Panc1 (cell line): ENCODE measurements around the gene IFNA1. TPM values are rescaled to one million over a fixed set of nuclear protein-coding genes. Genes with fewer than 3 reads are reported as not detected.

Experiments
- ATAC-seq: fragments of 200-7000 bp; cut with Tn5 transposase; 2 replicates; pipeline ENCODE4 v1.9.1; 2020; ENCODE audit warnings: mild to moderate bottlenecking, moderate library complexity
- BruUV-seq: library from RNA; stranded (reverse); fragments of 400-500 nt; replicated peaks from 2 replicates; lab custom pipeline; 2021; lab: Mats Ljungman, UMichigan
- CTCF ChIA-PET: fragments of 300-600 bp; sonication (Branson Sonifier 250); formaldehyde crosslinking; loops from one replicate; lab custom pipeline; 2022; ENCODE audit warnings: antibody characterized with exemption; lab: Charles Lee
- POLR2A ChIA-PET: fragments of 300-600 bp; sonication (Branson Sonifier 250); formaldehyde crosslinking; loops from one replicate; lab custom pipeline; 2022; ENCODE audit warnings: antibody characterized with exemption; lab: Charles Lee
- DNase-seq: peaks from one replicate; pipeline ENCODE4 v3.0.0-alpha.2; 2010; ENCODE audit warnings: low read depth, low spot score
- H3K27ac ChIP-seq: 2 replicates; pipeline ENCODE4 v1.5.1; 2011; ENCODE audit warnings: mild to moderate bottlenecking, low read length, inconsistent platforms
- H3K27me3 ChIP-seq: fragments of 200-500 bp; sonication (Bioruptor generic); 2 replicates; pipeline ENCODE4 v1.6.0; 2014; ENCODE audit warnings: low read length, inconsistent platforms; ENCODE audit not compliant: control insufficient read depth, insufficient read depth
- H3K36me3 ChIP-seq: fragments of 200-500 bp; sonication (Bioruptor generic); 2 replicates; pipeline ENCODE4 v1.5.1; 2014; ENCODE audit warnings: inconsistent platforms, mild to moderate bottlenecking, low read length, moderate library complexity; ENCODE audit not compliant: control insufficient read depth, insufficient read depth
- H3K4me1 ChIP-seq: 2 replicates; pipeline ENCODE4 v1.5.1; 2011; ENCODE audit warnings: inconsistent platforms, mild to moderate bottlenecking, low read length, moderate library complexity; ENCODE audit not compliant: control insufficient read depth, insufficient read depth
- H3K4me3 ChIP-seq, 2 experiments: 2 replicates each; pipeline ENCODE4 v1.5.1; 2011 to 2012; ENCODE audit warnings: low read depth in 2 of 2, low read length in 2 of 2, mild to moderate bottlenecking in 2 of 2, inconsistent platforms in 1 of 2, moderate library complexity in 1 of 2
- H3K9me3 ChIP-seq: fragments of 200-500 bp; sonication (Bioruptor generic); 2 replicates; pipeline ENCODE4 v1.5.1; 2014; ENCODE audit warnings: low read depth, mild to moderate bottlenecking, inconsistent platforms, low read length, moderate library complexity; ENCODE audit not compliant: control insufficient read depth, insufficient read depth
- CTCF ChIP-seq: fragments of 450-650 bp; IDR thresholded peaks from 2 replicates; pipeline ENCODE4 v1.5.1; 2017; ENCODE audit warnings: mild to moderate bottlenecking
- POLR2AphosphoS5 ChIP-seq: IDR thresholded peaks from 2 replicates; pipeline ENCODE4 v1.6.1; 2012; ENCODE audit warnings: mild to moderate bottlenecking, low read depth, low read length, moderate library complexity
- SIN3A ChIP-seq: IDR thresholded peaks from 2 replicates; pipeline ENCODE4 v1.6.1; 2012; ENCODE audit warnings: low read depth, mild to moderate bottlenecking, low read length, moderate library complexity, borderline replicate concordance; ENCODE audit not compliant: insufficient read depth
- TCF7L2 ChIP-seq: IDR thresholded peaks from 2 replicates; pipeline ENCODE4 v1.6.1; 2011; ENCODE audit warnings: mild to moderate bottlenecking, low read depth, low read length, inconsistent platforms
- in situ Hi-C: cut with HindIII; loops from 2 replicates; pipeline ENCODE4 v1.10.0; 2016; ENCODE audit warnings: low sequenced_read_pairs, low pct_unique_long_range_greater_than_20kb
- intact Hi-C: fragments of 100-400 bp; cut with micrococcal nuclease; formaldehyde crosslinking; loops from one replicate; pipeline ENCODE4 v1.10.0; 2022; ENCODE audit not compliant: unreplicated experiment
- total RNA-seq: library from RNA; stranded (reverse); gene quantifications from one replicate; pipeline ENCODE4 v1.2.1, GENCODE V29; 2021; ENCODE audit not compliant: unreplicated experiment
- TF ChIP-seq, protein P1 (sequence below), 2 experiments: IDR thresholded peaks; 2 replicates each; pipeline ENCODE4 v1.6.1; 2011 to 2012; ENCODE audit warnings: low read depth in 2 of 2, control low read depth in 1 of 2, low read length in 1 of 2, mild to moderate bottlenecking in 1 of 2, moderate library complexity in 1 of 2; ENCODE audit not compliant: insufficient read depth in 1 of 2

IFNA1 gene
- total RNA-seq, 1 experiment from 2014 or later, result not detected

DNA sequence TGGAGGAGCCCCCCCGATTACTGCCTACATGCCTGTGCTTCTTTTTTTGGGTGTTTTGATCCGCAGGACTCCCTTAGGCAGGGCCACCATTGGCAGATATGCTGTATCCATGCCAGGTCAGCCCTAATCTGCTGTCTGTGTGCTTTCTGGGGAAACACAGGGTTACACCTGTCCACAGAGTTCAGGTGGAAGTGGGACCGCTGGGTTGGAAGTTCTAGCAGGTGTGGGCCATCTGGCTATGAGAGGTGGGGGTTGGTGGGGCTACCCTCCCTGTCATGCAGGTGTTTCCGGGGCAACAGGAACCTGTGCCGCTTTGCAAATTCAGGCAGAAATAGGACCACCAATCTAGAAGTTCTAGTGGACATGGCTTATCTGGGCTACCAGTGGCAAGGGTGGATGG is 24.9 kb downstream of the IFNA1 start:
- Histone ChIP-seq H3K9me3 (no peaks in the 10 kb centered on the region), H3K27me3 (no peaks in the 10 kb centered on the region), H3K4me1 (no peaks in the 10 kb centered on the region), H3K36me3 (no peaks in the 10 kb centered on the region), H3K27ac (no peak overlapping the region), H3K4me3 (no peak overlapping the region)
- no peak for ATAC-seq
- in situ Hi-C loops (no loop called here), intact Hi-C loops (no loop called here)
- POLR2A ChIA-PET, result no interaction called here
- TF ChIP-seq, protein P1, sequence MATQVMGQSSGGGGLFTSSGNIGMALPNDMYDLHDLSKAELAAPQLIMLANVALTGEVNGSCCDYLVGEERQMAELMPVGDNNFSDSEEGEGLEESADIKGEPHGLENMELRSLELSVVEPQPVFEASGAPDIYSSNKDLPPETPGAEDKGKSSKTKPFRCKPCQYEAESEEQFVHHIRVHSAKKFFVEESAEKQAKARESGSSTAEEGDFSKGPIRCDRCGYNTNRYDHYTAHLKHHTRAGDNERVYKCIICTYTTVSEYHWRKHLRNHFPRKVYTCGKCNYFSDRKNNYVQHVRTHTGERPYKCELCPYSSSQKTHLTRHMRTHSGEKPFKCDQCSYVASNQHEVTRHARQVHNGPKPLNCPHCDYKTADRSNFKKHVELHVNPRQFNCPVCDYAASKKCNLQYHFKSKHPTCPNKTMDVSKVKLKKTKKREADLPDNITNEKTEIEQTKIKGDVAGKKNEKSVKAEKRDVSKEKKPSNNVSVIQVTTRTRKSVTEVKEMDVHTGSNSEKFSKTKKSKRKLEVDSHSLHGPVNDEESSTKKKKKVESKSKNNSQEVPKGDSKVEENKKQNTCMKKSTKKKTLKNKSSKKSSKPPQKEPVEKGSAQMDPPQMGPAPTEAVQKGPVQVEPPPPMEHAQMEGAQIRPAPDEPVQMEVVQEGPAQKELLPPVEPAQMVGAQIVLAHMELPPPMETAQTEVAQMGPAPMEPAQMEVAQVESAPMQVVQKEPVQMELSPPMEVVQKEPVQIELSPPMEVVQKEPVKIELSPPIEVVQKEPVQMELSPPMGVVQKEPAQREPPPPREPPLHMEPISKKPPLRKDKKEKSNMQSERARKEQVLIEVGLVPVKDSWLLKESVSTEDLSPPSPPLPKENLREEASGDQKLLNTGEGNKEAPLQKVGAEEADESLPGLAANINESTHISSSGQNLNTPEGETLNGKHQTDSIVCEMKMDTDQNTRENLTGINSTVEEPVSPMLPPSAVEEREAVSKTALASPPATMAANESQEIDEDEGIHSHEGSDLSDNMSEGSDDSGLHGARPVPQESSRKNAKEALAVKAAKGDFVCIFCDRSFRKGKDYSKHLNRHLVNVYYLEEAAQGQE (IDR thresholded peaks at IDR 0.05; ENCODE audit: insufficient read depth in 1 of 2, low read depth in 2 of 2, low read length in 1 of 2), result no peak
- TF ChIP-seq CTCF, result no peak
- no peak for TF ChIP-seq SIN3A
- TF ChIP-seq TCF7L2, result no peak
- no peak for TF ChIP-seq POLR2AphosphoS5
- no peak for DNase-seq
- CTCF ChIA-PET, result interaction anchor here (0.7 to 0.9 kb wide), 2 partner anchors 284 to 337 kb away, joined by 3 to 4 read pairs; partner anchors contain the start of gene MTAP
- BruUV-seq, result no TSS peak

- Histone ChIP-seq H3K27ac (no peak overlapping the region), H3K4me3 (no peak overlapping the region), H3K36me3 (no peaks in the 10 kb centered on the region), H3K4me1 (no peaks in the 10 kb centered on the region), H3K9me3 (no peaks in the 10 kb centered on the region), H3K27me3 (no peaks in the 10 kb centered on the region)
- BruUV-seq, result no TSS peak
- TF ChIP-seq CTCF (peak; percentile 35; the same call in 1 of the 2 replicates), TCF7L2 (no peak)
- ChIA-PET POLR2A (no interaction called here), CTCF (interaction anchor here (0.5 to 0.9 kb wide), 4 partner anchors 86 to 336 kb away, joined by 3 to 4 read pairs (median 4); partner anchors contain the start of gene MTAP)
- in situ Hi-C loops (no loop called here), intact Hi-C loops (no loop called here)
- DNase-seq (peak; percentile 18), ATAC-seq (no peak)
Observed at GRCh38 chr9:21465859-21466518, 25.8 kb downstream of the IFNA1 start.
